Endothelial cell (in vitro differentiated cells): ENCODE measurements around the gene PTPRD. TPM values are rescaled to one million over a fixed set of nuclear protein-coding genes. Genes with fewer than 3 reads are reported as not detected.

Experiments used
- DNase-seq: peaks from one replicate; pipeline ENCODE4 v3.0.0; 2021; ENCODE audit warnings: low spot score
- H3K27ac Mint-ChIP-seq: one replicate; pipeline ENCODE4 v1.8.0; 2021; ENCODE audit warnings: mixed read lengths, inconsistent platforms; ENCODE audit not compliant: unreplicated experiment
- H3K27me3 Mint-ChIP-seq: one replicate; pipeline ENCODE4 v1.8.0; 2021; ENCODE audit warnings: mild to moderate bottlenecking, moderate library complexity, mixed read lengths, inconsistent platforms; ENCODE audit not compliant: unreplicated experiment
- H3K36me3 Mint-ChIP-seq: one replicate; pipeline ENCODE4 v1.8.0; 2021; ENCODE audit warnings: mild to moderate bottlenecking, low read depth, mixed read lengths, inconsistent platforms; ENCODE audit not compliant: unreplicated experiment
- H3K4me1 Mint-ChIP-seq: one replicate; pipeline ENCODE4 v1.8.0; 2021; ENCODE audit warnings: mild to moderate bottlenecking, mixed read lengths, inconsistent platforms; ENCODE audit not compliant: unreplicated experiment
- H3K4me3 Mint-ChIP-seq: one replicate; pipeline ENCODE4 v1.8.0; 2021; ENCODE audit warnings: mild to moderate bottlenecking, mixed read lengths, inconsistent platforms; ENCODE audit not compliant: unreplicated experiment
- H3K9me3 Mint-ChIP-seq: one replicate; pipeline ENCODE4 v1.8.0; 2021; ENCODE audit warnings: mixed read lengths, inconsistent platforms; ENCODE audit not compliant: unreplicated experiment
- total RNA-seq: library from RNA; stranded (reverse); fragmentation: NEBNext Ultra II Directional; extraction: Animal tissue kit (Norgen Biotek cat#: 25700); gene quantifications from one replicate; pipeline ENCODE4 v1.2.1, GENCODE V29; 2021; ENCODE audit not compliant: unreplicated experiment
- TF ChIP-seq, protein P1 (sequence below): fragments of 200-600 bp; sonication (generic); IDR thresholded peaks from one replicate; pipeline ENCODE4 v1.5.0; 2021; ENCODE audit warnings: antibody characterized with exemption; ENCODE audit not compliant: unreplicated experiment

The PTPRD gene
- total RNA-seq, 1 donor from 2014 or later = 47.8 TPM

DNA sequence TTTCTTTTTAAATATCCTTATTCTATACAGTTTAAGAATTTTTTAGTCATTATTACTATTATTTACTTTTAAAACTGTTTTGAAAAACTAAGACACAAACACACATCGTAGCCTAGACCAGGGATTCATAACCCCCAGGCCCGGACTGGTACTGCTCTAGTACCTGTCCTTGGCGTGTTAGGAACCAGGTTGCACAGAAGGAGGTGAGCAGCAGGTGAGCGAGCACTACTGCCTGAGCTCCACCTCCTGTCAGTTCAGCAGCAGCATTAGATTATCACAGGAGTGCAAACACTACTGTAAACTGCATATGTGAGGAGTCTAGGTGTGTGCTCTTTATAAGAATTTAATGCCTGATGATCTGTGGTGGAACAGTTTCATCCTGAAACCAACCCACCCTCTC is 357.0 kb downstream of the PTPRD start:
- DNase-seq = no peak
- Mint-ChIP-seq H3K9me3 (no peaks in the 10 kb centered on the region), H3K4me1 (peaks cover 6% of the 10 kb centered on the region), H3K4me3 (no peak overlapping the region), H3K36me3 (no peaks in the 10 kb centered on the region), H3K27ac (no peak overlapping the region), H3K27me3 (peaks cover 2% of the 10 kb centered on the region)
- TF ChIP-seq, protein P1, sequence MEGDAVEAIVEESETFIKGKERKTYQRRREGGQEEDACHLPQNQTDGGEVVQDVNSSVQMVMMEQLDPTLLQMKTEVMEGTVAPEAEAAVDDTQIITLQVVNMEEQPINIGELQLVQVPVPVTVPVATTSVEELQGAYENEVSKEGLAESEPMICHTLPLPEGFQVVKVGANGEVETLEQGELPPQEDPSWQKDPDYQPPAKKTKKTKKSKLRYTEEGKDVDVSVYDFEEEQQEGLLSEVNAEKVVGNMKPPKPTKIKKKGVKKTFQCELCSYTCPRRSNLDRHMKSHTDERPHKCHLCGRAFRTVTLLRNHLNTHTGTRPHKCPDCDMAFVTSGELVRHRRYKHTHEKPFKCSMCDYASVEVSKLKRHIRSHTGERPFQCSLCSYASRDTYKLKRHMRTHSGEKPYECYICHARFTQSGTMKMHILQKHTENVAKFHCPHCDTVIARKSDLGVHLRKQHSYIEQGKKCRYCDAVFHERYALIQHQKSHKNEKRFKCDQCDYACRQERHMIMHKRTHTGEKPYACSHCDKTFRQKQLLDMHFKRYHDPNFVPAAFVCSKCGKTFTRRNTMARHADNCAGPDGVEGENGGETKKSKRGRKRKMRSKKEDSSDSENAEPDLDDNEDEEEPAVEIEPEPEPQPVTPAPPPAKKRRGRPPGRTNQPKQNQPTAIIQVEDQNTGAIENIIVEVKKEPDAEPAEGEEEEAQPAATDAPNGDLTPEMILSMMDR = no peak

DNA sequence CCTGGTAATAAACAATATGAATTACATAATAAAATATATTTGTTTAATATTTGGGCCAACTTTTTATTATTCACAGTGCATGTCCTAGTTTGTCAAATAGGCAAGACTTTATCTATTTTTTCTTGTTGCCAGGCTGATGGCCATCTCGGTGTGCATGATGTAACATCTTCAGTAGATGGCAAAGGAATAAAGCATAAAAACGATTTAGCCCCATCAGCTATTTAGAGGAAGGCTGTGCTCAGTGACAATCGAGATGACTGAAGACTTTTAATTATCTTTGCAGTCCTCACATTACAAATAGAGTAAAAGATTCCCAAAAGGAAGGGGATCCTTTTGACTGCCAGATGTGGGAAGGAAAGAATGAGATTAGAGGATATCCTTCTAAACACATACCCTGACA is 358.5 kb downstream of the PTPRD start:
- Mint-ChIP-seq H3K27ac (no peak overlapping the region), H3K27me3 (peaks cover 2% of the 10 kb centered on the region), H3K9me3 (no peaks in the 10 kb centered on the region), H3K4me1 (peaks cover 6% of the 10 kb centered on the region), H3K4me3 (no peak overlapping the region), H3K36me3 (no peaks in the 10 kb centered on the region)
- DNase-seq = no peak
- TF ChIP-seq, protein P1 = no peak

DNA sequence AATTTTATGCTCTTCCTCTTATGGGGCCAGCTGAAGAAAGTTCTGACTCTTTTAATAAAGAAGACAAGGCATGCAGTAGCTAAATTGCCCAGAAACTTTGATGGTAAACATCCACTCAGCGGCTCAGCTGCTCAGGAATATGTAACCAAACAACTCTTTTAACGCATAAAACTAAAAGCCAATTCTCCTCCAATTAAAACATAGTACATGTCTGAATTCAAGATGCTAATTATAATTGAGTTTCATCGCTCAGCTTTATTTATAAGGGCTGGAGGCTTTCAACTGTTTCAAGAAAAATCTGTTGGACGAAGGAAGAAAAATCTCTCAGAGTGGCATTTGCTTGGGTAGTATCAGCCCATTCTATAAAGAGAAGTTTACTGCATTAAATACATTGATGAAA is 359.5 kb downstream of the PTPRD start:
- DNase-seq = no peak
- TF ChIP-seq, protein P1 = no peak
- Mint-ChIP-seq H3K4me3 (no peak overlapping the region), H3K36me3 (no peaks in the 10 kb centered on the region), H3K4me1 (peaks cover 6% of the 10 kb centered on the region), H3K27ac (no peak overlapping the region), H3K9me3 (no peaks in the 10 kb centered on the region), H3K27me3 (peaks cover 2% of the 10 kb centered on the region)

DNA sequence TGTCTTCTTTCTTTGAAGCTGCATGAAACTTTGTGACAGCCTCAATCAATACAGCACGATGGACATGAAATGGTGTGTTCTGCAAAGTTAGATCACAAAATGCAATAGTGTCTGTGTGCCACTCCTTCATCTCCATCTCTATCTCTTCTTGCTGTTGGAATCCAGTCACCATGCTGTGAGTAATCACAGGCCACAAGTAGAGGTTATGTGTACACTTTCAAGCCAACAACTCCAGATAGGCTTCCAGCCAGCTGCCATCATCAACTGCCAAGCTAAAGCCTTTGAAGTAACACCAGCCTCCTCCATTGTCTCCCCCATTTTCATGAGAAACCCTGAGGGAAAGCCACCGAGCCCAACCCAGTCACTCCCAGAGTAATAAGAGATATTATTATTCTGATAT is 360.6 kb downstream of the PTPRD start:
- no peak for DNase-seq
- no peaks in the 10 kb centered on the region for H3K9me3 Mint-ChIP-seq
- no peak overlapping the region for H3K4me3 Mint-ChIP-seq
- TF ChIP-seq, protein P1 = no peak
- no peak overlapping the region for H3K27ac Mint-ChIP-seq
- no peaks in the 10 kb centered on the region for H3K36me3 Mint-ChIP-seq
- no peaks in the 10 kb centered on the region for H3K27me3 Mint-ChIP-seq
- H3K4me1 Mint-ChIP-seq = peaks cover 6% of the 10 kb centered on the region

DNA sequence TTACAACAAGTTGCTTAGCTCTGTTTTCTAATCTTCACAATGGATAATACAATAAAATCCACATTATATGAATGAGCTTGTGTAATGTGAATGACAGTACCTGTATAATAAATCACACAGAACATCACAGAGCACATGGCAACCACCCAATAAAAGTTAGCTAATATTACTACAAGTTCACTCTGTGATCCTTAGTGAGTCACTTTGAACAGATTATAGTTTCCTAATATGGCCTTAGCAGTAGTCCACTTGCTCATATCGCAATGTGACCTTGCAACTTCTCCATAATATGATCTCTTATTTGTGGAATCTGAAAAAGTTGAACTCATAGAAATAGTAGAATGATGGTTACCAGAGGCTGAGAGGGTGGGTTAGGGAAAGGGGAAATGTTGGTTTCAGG is 361.3 kb downstream of the PTPRD start:
- no peak for DNase-seq
- no peaks in the 10 kb centered on the region for H3K9me3 Mint-ChIP-seq
- no peak overlapping the region for H3K27ac Mint-ChIP-seq
- TF ChIP-seq, protein P1 = no peak
- H3K36me3 Mint-ChIP-seq = no peaks in the 10 kb centered on the region
- peaks cover 6% of the 10 kb centered on the region for H3K4me1 Mint-ChIP-seq
- no peaks in the 10 kb centered on the region for H3K27me3 Mint-ChIP-seq
- H3K4me3 Mint-ChIP-seq = no peak overlapping the region
